Measurements from ENCODE around the gene DCUN1D2. TPM values are rescaled to one million over a fixed set of nuclear protein-coding genes. Genes with fewer than 3 reads are reported as not detected.

The DCUN1D2 gene
- total and polyA plus RNA-seq, 10 of the 15 experiments (the other 5 are each of a cell fraction or from before 2014, with no cell fraction given): 2.5 to 23.6 (median 9.3) TPM

DNA sequence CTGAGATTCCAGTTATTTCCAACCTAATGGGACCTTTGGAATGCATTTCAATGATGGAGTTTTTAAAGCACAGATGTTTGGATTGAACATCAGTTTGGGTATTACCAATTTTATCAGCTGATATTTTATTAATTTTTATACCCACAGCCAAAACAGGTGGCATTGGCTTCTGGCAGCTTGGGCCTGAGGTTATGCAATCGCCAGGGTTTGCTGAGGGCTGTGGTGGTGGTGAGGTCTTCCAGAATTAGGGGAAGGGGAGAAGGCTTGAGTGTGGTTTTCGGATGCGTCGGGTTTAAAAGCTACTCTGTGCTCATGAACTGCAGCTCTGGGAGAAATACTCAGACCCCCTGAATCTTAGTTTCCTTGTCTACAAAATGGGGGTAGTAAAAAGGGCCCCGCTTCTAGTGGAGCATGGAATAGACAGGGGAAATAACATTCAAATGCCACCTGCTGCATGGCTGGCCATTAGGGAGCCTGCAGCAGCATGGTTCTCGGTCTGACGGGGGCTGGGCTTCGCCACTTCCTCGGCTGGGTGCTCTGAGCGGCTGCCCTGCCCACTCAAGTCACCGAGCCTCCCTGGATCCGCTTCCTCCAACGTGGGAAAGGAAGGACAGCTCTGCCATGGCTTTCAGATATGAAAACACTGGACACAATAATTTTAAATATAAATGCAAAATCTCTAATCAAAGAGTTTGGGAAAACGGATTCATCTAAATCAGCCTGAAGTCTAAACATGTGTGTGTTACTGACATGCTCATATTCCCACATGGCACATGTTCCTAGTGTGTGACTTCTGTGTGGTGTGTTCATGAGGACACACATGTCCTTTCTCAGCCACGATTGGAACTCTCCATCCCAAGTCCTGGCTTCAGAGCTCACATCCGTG is 72.4 kb downstream of the DCUN1D2 start (continued):
- TF ChIP-seq, protein P1, sequence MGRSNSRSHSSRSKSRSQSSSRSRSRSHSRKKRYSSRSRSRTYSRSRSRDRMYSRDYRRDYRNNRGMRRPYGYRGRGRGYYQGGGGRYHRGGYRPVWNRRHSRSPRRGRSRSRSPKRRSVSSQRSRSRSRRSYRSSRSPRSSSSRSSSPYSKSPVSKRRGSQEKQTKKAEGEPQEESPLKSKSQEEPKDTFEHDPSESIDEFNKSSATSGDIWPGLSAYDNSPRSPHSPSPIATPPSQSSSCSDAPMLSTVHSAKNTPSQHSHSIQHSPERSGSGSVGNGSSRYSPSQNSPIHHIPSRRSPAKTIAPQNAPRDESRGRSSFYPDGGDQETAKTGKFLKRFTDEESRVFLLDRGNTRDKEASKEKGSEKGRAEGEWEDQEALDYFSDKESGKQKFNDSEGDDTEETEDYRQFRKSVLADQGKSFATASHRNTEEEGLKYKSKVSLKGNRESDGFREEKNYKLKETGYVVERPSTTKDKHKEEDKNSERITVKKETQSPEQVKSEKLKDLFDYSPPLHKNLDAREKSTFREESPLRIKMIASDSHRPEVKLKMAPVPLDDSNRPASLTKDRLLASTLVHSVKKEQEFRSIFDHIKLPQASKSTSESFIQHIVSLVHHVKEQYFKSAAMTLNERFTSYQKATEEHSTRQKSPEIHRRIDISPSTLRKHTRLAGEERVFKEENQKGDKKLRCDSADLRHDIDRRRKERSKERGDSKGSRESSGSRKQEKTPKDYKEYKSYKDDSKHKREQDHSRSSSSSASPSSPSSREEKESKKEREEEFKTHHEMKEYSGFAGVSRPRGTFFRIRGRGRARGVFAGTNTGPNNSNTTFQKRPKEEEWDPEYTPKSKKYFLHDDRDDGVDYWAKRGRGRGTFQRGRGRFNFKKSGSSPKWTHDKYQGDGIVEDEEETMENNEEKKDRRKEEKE (IDR thresholded peaks at IDR 0.05): no peak
- no peak for TF ChIP-seq NRF1 (conservative IDR thresholded peaks at IDR 0.05; ENCODE audit: low read depth, low read length)

DNA sequence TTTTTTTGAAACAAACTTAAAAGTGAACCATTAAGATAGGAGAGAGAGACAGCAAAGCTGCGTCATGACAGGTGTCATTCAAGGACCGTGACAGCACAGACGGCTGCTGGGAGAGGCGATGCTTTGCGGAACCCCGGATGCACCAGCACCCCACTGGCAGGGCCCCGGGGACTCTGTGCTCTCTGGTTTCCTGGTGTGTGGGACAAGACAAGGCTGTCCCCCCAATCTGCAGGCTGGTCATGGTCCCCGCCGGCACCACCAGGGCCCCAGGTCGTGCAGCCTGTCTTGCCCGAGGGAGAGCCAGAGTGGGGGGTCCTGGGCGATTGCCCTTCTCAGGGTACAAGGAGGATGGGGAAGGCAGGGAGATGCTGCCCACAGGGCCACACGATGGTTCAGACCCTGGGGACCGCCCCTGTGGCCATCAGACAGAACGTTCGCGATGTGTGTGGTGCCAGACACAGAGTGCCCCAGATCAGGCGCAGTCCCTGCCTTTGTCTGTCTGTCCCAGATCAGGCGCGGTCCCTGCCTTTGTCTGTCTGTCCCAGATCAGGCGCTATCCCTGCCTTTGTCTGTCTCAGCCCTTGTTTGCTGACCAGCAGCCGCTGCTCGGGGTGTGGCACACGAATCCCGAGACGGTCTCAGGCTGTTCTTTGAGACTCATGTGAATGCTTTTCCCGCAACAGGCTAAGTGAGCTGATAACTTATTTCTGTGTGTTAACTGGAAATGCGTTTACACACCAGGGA is 73.3 kb downstream of the DCUN1D2 start:
- Histone ChIP-seq H3K9me3 (replicated peaks; ENCODE audit: control insufficient read depth, insufficient read depth, low read length) (no peaks in the 10 kb centered on the region), H3K4me3 (no peak overlapping the region), H3K27ac (ENCODE audit: control insufficient read depth, insufficient read depth) (no peak overlapping the region), H3K27me3 (replicated peaks in 1 of 2; ENCODE audit: control insufficient read depth in 2 of 2, insufficient read depth in 2 of 2, low read length in 1 of 2) (no peaks in the 10 kb centered on the region; a peak in 1 of 4 replicates), H2AFZ (ENCODE audit: control insufficient read depth, low read depth, low read length) (no peak overlapping the region), H3K4me1 (ENCODE audit: control insufficient read depth, insufficient read depth, low read length) (no peaks in the 10 kb centered on the region), H3K79me2 (ENCODE audit: control insufficient read depth, insufficient read depth, low read length) (no peaks in the 10 kb centered on the region), H3K36me3 (ENCODE audit: control insufficient read depth in 2 of 2, insufficient read depth in 2 of 2, low read length in 1 of 2) (no peaks in the 10 kb centered on the region), H4K20me1 (ENCODE audit: control insufficient read depth, insufficient read depth) (no peaks in the 10 kb centered on the region), H3K9ac (ENCODE audit: control insufficient read depth, insufficient read depth, low read length) (no peak overlapping the region), H3K4me2 (ENCODE audit: control insufficient read depth, insufficient read depth) (no peak overlapping the region)
- RAD21 ChIA-PET (ENCODE audit: unreplicated experiment): no interaction called here
- BruUV-seq (replicated peaks): no TSS peak
- WGBS (ENCODE audit: insufficient coverage, insufficient replicate concordance, low lambda C conversion rate, missing lambda C conversion rate): 63% methylated on average over 28 of the region's 28 CpGs
- in situ Hi-C loops (cut with MboI) (no loop called here), intact Hi-C loops (cut with micrococcal nuclease; ENCODE audit: unreplicated experiment) (no loop called here)
- DNase-seq (ENCODE audit: low read depth, low spot score): no peak
- ATAC-seq: no peak
- no peak for TF ChIP-seq RUNX3 (IDR thresholded peaks at IDR 0.05; ENCODE audit: low read length)
- TF ChIP-seq SREBF1 (IDR thresholded peaks at IDR 0.05; ENCODE audit: low read length): no peak
- TF ChIP-seq, protein P2, sequence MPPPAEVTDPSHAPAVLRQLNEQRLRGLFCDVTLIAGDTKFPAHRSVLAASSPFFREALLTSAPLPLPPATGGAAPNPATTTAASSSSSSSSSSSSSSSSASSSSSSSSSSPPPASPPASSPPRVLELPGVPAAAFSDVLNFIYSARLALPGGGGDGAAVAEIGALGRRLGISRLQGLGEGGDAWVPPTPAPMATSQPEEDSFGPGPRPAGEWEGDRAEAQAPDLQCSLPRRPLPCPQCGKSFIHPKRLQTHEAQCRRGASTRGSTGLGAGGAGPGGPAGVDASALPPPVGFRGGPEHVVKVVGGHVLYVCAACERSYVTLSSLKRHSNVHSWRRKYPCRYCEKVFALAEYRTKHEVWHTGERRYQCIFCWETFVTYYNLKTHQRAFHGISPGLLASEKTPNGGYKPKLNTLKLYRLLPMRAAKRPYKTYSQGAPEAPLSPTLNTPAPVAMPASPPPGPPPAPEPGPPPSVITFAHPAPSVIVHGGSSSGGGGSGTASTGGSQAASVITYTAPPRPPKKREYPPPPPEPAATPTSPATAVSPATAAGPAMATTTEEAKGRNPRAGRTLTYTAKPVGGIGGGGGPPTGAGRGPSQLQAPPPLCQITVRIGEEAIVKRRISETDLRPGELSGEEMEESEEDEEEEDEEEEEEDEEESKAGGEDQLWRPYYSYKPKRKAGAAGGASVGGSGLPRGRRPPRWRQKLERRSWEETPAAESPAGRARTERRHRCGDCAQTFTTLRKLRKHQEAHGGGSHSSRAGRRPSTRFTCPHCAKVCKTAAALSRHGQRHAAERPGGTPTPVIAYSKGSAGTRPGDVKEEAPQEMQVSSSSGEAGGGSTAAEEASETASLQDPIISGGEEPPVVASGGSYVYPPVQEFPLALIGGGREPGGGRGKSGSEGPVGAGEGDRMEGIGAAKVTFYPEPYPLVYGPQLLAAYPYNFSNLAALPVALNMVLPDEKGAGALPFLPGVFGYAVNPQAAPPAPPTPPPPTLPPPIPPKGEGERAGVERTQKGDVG (CRISPR knock-in tag; IDR thresholded peaks at IDR 0.05): no peak
- TF ChIP-seq NFYA (IDR thresholded peaks at IDR 0.05; ENCODE audit: borderline replicate concordance, low read depth, low read length): no peak
- no peak for TF ChIP-seq KAT2A (conservative IDR thresholded peaks at IDR 0.05; ENCODE audit: control insufficient read depth, low read depth, low read length)
- TF ChIP-seq CEBPB (IDR thresholded peaks at IDR 0.05; ENCODE audit: borderline replicate concordance in 1 of 2, low read depth in 2 of 2, low read length in 2 of 2): no peak
- no peak for TF ChIP-seq RFX5 (IDR thresholded peaks at IDR 0.05; ENCODE audit: low read depth, low read length)
- no peak for TF ChIP-seq HDGF (IDR thresholded peaks at IDR 0.05)
- no peak for TF ChIP-seq DPF2 (IDR thresholded peaks at IDR 0.05)
- TF ChIP-seq MXI1 (IDR thresholded peaks at IDR 0.05; ENCODE audit: low read depth, low read length): no peak
- TF ChIP-seq, protein P3, sequence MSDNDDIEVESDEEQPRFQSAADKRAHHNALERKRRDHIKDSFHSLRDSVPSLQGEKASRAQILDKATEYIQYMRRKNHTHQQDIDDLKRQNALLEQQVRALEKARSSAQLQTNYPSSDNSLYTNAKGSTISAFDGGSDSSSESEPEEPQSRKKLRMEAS (IDR thresholded peaks at IDR 0.05; ENCODE audit: low read depth, low read length): no peak
- SMC1A ChIA-PET (ENCODE audit: uncharacterized antibody, unreplicated experiment): interaction anchor here (1.0 kb wide), 1 partner anchor 147 kb away, joined by 3 read pairs; no protein-coding TSS in a partner anchor
- FAIRE-seq: no peak
- POLR2A ChIA-PET: no interaction called here
- CTCF ChIA-PET: no interaction called here
